ENCODE measurements around the gene ZNF597.
"Not testable (repeated sequence)": the region's sequence is repeated elsewhere in the genome, so short reads cannot be mapped to it uniquely, and the experiment has no call there.

The ZNF597 gene

GRCh38 chr16:3480901-3481695, 37.8 kb upstream of the ZNF597 start:
- TF ChIP-seq CTCF (IDR thresholded peaks at IDR 0.05; ENCODE audit: borderline replicate concordance, insufficient read depth, low read depth, low read length) = no peak
- no peak overlapping the region for H3K4me3 ChIP-seq (ENCODE audit: low read depth, low read length)

GRCh38 chr16:3479654-3480216, 36.4 kb upstream of the ZNF597 start:
- no peak overlapping the region for H3K4me3 ChIP-seq (ENCODE audit: low read depth, low read length)
- no peak for TF ChIP-seq CTCF (IDR thresholded peaks at IDR 0.05; ENCODE audit: borderline replicate concordance, insufficient read depth, low read depth, low read length)

- TF ChIP-seq CTCF (IDR thresholded peaks at IDR 0.05; ENCODE audit: borderline replicate concordance, insufficient read depth, low read depth, low read length) = no peak
- no peak overlapping the region for H3K4me3 ChIP-seq (ENCODE audit: low read depth, low read length)
Measured at GRCh38 chr16:3478242-3478925, 35.1 kb upstream of the ZNF597 start.

- no peak for TF ChIP-seq CTCF (IDR thresholded peaks at IDR 0.05; ENCODE audit: borderline replicate concordance, insufficient read depth, low read depth, low read length)
- no peak overlapping the region for H3K4me3 ChIP-seq (ENCODE audit: low read depth, low read length)
Measured at GRCh38 chr16:3476409-3476808, 33.1 kb upstream of the ZNF597 start.

DNA sequence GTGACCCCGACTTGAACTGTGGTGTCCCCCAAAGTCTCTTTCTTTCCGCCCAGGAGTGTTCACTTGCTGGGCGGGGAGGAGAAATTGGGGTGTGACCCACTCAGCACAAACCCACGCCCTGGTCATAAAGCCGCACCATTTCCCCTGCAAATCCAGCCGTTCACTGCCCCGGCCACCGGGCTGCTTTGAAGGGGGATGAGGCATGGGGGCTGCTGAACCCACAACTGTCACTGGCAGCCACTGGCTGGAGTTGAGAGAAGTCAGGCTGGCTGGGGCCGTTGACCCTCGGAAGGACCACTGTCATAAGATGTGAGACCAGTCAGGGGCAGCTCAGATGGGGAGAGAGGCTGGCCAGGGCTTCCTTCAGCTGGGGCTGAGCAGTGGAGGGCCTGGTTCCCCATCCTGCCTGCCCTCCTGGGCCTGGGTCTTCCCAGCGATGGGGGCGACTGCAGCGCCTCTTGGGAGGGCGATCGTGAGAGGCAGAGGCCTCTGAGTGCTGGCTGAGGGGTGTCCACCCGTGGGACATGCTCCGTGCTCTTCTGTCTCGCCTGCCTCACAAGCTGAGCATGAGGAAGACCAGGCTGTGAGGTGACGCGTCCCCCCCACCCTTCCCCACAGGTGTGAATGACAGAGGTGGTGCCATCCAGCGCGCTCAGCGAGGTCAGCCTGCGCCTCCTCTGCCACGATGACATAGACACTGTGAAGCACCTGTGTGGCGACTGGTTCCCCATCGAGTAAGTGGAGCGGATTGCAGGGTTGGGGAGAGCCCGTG, 32.5 kb upstream of the ZNF597 start:
- TF ChIP-seq CTCF (IDR thresholded peaks at IDR 0.05; ENCODE audit: borderline replicate concordance, insufficient read depth, low read depth, low read length) = no peak

DNA sequence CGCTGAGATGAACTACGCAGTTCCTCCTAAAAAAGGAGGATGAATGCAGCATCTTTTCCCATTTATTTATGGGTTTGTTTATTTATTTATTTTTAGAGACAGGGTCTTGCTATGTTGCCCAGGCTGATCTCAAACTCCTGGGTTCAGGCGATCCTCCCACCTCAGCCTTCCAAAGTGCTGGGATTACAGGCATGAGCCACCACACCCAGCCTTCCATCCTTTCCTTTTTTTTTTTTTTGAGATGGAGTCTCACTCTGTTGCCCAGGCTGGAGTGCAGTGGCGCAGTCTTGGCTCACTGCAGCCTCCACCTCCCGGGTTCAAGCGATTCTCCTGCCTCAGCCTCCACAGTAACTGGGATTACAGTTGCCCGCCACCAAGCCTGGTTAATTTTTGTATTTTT, 31.6 kb upstream of the ZNF597 start:
- H3K4me3 ChIP-seq (ENCODE audit: low read depth, low read length) = not testable (repeated sequence)

More for the DNA sequence above, 32.5 kb upstream of the ZNF597 start:
- H3K4me3 ChIP-seq (ENCODE audit: low read depth, low read length) = no peak overlapping the region

- TF ChIP-seq CTCF (IDR thresholded peaks at IDR 0.05; ENCODE audit: borderline replicate concordance, insufficient read depth, low read depth, low read length) = no peak
- H3K4me3 ChIP-seq (ENCODE audit: low read depth, low read length) = no peak overlapping the region
Measured at GRCh38 chr16:3474136-3474779, 31.0 kb upstream of the ZNF597 start.

- H3K4me3 ChIP-seq (ENCODE audit: low read depth, low read length) = not testable (repeated sequence)
Measured at GRCh38 chr16:3473596-3473943, 30.3 kb upstream of the ZNF597 start.
